Upper lobe of left lung (tissue), 6 donors: ENCODE data around the gene TMPRSS5. TPM values are rescaled to one million over a fixed set of nuclear protein-coding genes. Genes with fewer than 3 reads are reported as not detected.

Experiments used
- ATAC-seq, 2 donors: fragments of 200-7000 bp; cut with Tn5 transposase; one replicate each; pipeline ENCODE4 v1.9.1; 2022; ENCODE audit warnings: mild to moderate bottlenecking in 2 of 2, moderate library complexity in 2 of 2; ENCODE audit not compliant: low FRiP score in 2 of 2
- DNase-seq, 2 donors: peaks; one replicate each; pipeline ENCODE4 v3.0.0-alpha.2; 2019 to 2020
- H3K27ac ChIP-seq, 4 donors: fragments of 200-600 bp; sonication (generic); one replicate each; pipeline ENCODE4 v1.5.1; 2016 to 2019
- H3K27me3 ChIP-seq, 4 donors: fragments of 200-600 bp; sonication (generic); one replicate each; pipeline ENCODE4 v1.5.1; 2017 to 2019
- H3K36me3 ChIP-seq, 4 donors: fragments of 200-600 bp; sonication (generic); one replicate each; pipeline ENCODE4 v1.5.1; 2016 to 2019
- H3K4me1 ChIP-seq, 4 donors: fragments of 200-600 bp; sonication (generic); one replicate each; pipeline ENCODE4 v1.5.1; 2018 to 2019
- H3K4me3 ChIP-seq, 4 donors: fragments of 200-600 bp; sonication (generic); one replicate each; pipeline ENCODE4 v1.5.1; 2017 to 2019; ENCODE audit warnings: mild to moderate bottlenecking in 2 of 4, moderate library complexity in 1 of 4
- H3K9me3 ChIP-seq, 4 donors: fragments of 200-600 bp; sonication (generic); one replicate each; pipeline ENCODE4 v1.5.1; 2018 to 2019
- CTCF ChIP-seq, 6 experiments: fragments of 450-650 bp in 4 of 6; fragments of 200-600 bp in 2 of 6; sonication (generic) in 2 of 6; IDR thresholded peaks; one replicate each; pipeline ENCODE4 v1.5.1; 2016 to 2019; ENCODE audit warnings: antibody characterized with exemption in 6 of 6
- EP300 ChIP-seq, 4 donors: sonication (generic); formaldehyde crosslinking; IDR thresholded peaks; one replicate each; pipeline ENCODE4 v1.5.1; 2017; ENCODE audit warnings: antibody characterized with exemption in 4 of 4, control low read depth in 2 of 4
- POLR2A ChIP-seq, 4 donors: fragments of 450-650 bp; IDR thresholded peaks; one replicate each; pipeline ENCODE4 v1.5.1; 2016 to 2017; ENCODE audit warnings: antibody characterized with exemption in 4 of 4, mild to moderate bottlenecking in 2 of 4
- POLR2AphosphoS5 ChIP-seq, 2 donors: sonication (generic); formaldehyde crosslinking; IDR thresholded peaks; one replicate each; pipeline ENCODE4 v1.5.1; 2017; ENCODE audit warnings: antibody characterized with exemption in 2 of 2
- WGBS, 2 donors: methylation state at CpG; one replicate each; pipeline ENCODE4 v1.1.5; 2017 to 2018; 5-methylcytosine and 5-hydroxymethylcytosine counted together
- total RNA-seq, 6 donors: library from RNA; depleted of rRNA in 4 of 6; stranded (reverse); fragments of >200 nt in 4 of 6; gene quantifications; one replicate each; pipeline versions ENCODE4 v1.1.0 to v1.2.1, GENCODE V29; 2016 to 2021
- donor health status: DM: no; HTN: no; CAD: no; lungs with moderate emphysema.
- donor health status: DM: no; HTN: yes; CAD: no; lungs with severe emphysema.

TMPRSS5 gene
- total RNA-seq, 6 donors from 2014 or later: 0.61 to 2.4 (median 0.85) TPM; not detected in 2

- DNase-seq (no peak), ATAC-seq (no peak)
- Histone ChIP-seq H3K9me3 (peaks cover 0 to 12% (median 9%) of the 10 kb centered on the region in 4 donors), H3K4me1 (no peaks in the 10 kb centered on the region), H3K27me3 (no peaks in the 10 kb centered on the region), H3K27ac (no peak overlapping the region), H3K36me3 (no peaks in the 10 kb centered on the region), H3K4me3 (no peak overlapping the region)
- TF ChIP-seq CTCF (IDR thresholded peaks at IDR 0.05) (no peak), POLR2AphosphoS5 (IDR thresholded peaks at IDR 0.05) (no peak), EP300 (IDR thresholded peaks at IDR 0.05) (no peak), POLR2A (IDR thresholded peaks at IDR 0.05) (no peak)
- 36 to 46% methylated on average over 9 of the region's 9 CpGs for WGBS, 2 donors
Measured at GRCh38 chr11:113664981-113665710, 41.0 kb downstream of the TMPRSS5 start.

GRCh38 chr11:113664069-113664980, 41.8 kb downstream of the TMPRSS5 start:
- TF ChIP-seq POLR2AphosphoS5 (IDR thresholded peaks at IDR 0.05): no peak
- no peak for TF ChIP-seq CTCF (IDR thresholded peaks at IDR 0.05)
- no peak for TF ChIP-seq POLR2A (IDR thresholded peaks at IDR 0.05)
- no peak for TF ChIP-seq EP300 (IDR thresholded peaks at IDR 0.05)
- Histone ChIP-seq H3K4me1 (no peaks in the 10 kb centered on the region), H3K36me3 (no peaks in the 10 kb centered on the region), H3K9me3 (peaks cover 0 to 12% (median 9%) of the 10 kb centered on the region in 4 donors), H3K4me3 (no peak overlapping the region), H3K27me3 (no peaks in the 10 kb centered on the region), H3K27ac (no peak overlapping the region)
- no peak for DNase-seq
- WGBS, 2 donors: 66 to 70% methylated on average over 11 of the region's 11 CpGs
- ATAC-seq: no peak

GRCh38 chr11:113663567-113663966, 42.5 kb downstream of the TMPRSS5 start:
- no peak for TF ChIP-seq EP300 (IDR thresholded peaks at IDR 0.05)
- no peak for TF ChIP-seq POLR2AphosphoS5 (IDR thresholded peaks at IDR 0.05)
- TF ChIP-seq CTCF (IDR thresholded peaks at IDR 0.05): no peak
- Histone ChIP-seq H3K27me3 (no peaks in the 10 kb centered on the region), H3K27ac (no peak overlapping the region), H3K4me3 (no peak overlapping the region), H3K36me3 (no peaks in the 10 kb centered on the region), H3K4me1 (no peaks in the 10 kb centered on the region), H3K9me3 (peaks cover 0 to 12% (median 9%) of the 10 kb centered on the region in 4 donors)
- no peak for DNase-seq
- 90 to 92% methylated on average over 2 of the region's 2 CpGs for WGBS, 2 donors
- ATAC-seq: peak in 1 of 2 donors; percentile 16

GRCh38 chr11:113655771-113656170, 50.3 kb downstream of the TMPRSS5 start:
- Histone ChIP-seq H3K9me3 (no peaks in the 10 kb centered on the region), H3K4me3 (no peak overlapping the region), H3K4me1 (no peaks in the 10 kb centered on the region), H3K27ac (no peak overlapping the region), H3K27me3 (no peaks in the 10 kb centered on the region), H3K36me3 (no peaks in the 10 kb centered on the region)
- no peak for ATAC-seq
- DNase-seq: no peak
- TF ChIP-seq POLR2AphosphoS5 (IDR thresholded peaks at IDR 0.05): no peak
- TF ChIP-seq EP300 (IDR thresholded peaks at IDR 0.05): no peak
- no peak for TF ChIP-seq POLR2A (IDR thresholded peaks at IDR 0.05)
- no peak for TF ChIP-seq CTCF (IDR thresholded peaks at IDR 0.05)
- WGBS, 2 donors: 93 to 95% methylated on average over 5 of the region's 5 CpGs
